H1 (cell line): ENCODE results near the gene KLHL30. TPM values are rescaled to one million over a fixed set of nuclear protein-coding genes. Genes with fewer than 3 reads are reported as not detected.

Experiments used
- POLR2AphosphoS5 ChIP-seq: IDR thresholded peaks from 2 replicates; pipeline ENCODE4 v1.6.1; 2011; ENCODE audit warnings: low read depth, low read length
- polyA plus RNA-seq, 7 experiments: library from polyadenylated mRNA; depleted of rRNA in 3 of 7; stranded (reverse) in 5 of 7; unstranded in 2 of 7; fragments of >200 nt in 5 of 7; fragments of 200-250 nt in 2 of 7; gene quantifications; 1 replicate in 5 of 7; 2 replicates in 1 of 7; 4 replicates in 1 of 7; pipeline versions ENCODE4 v1.2.1 to v1.2.3, GENCODE V29; 2011 to 2013; ENCODE audit warnings: missing spikeins in 2 of 7, mixed read lengths in 2 of 7
- total RNA-seq: library from RNA; stranded (reverse); fragmentation: NEBNext Ultra II Directional; extraction: Animal tissue kit (Norgen Biotek cat#: 25700); gene quantifications from 2 replicates; pipeline ENCODE4 v1.2.1, GENCODE V29; 2021

Gene KLHL30
- total and polyA plus RNA-seq, 2 of the 8 experiments (the other 6 are each of a cell fraction or from before 2014, with no cell fraction given), result not detected

DNA sequence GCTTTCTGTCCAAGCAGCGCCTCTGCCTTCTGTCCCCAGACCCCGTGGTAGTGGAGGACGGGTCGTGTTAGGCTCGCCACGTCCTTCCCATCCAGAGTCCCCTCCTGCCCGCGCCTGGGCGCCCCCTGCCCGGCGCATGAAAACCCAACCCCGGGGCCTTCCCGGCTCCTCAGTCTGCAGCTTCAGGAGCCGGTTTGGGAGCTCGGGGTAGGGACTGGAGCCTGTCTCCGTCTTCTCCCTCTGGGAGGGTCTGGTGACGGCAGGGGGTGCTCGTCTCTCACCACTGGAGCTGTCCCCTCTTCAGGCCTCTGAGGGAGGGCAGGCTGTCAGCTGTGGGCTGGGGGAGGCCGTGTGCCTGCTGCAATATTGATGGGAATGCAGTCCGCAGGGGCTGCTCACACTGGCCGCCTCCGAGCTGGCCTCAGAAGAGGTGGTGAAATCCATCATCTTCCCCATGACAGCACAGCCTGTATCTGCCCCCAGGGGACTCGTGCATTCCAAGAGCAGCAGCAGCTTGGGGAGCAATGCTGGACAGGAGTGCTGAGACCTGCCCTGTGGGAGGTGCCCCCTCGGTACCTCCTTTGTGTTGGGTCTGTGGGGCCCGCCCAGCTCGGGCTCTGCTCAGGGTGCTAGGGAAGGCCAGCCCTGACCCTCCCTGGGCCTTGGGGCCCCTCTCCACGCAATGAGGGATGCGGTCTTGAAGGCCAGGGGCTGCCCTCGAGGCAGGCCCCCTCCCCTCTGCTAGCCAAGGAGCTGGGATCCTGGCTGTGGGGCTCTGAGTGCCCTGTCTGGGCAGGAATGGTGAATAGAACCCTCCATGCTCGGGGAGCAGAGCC is 17.8 kb upstream of the KLHL30 start (continued):
- no peak for TF ChIP-seq POLR2AphosphoS5
